A549 (cell line): ENCODE measurements around the gene WDR45B. TPM values are rescaled to one million over a fixed set of nuclear protein-coding genes. Genes with fewer than 3 reads are reported as not detected.

Source experiments
- ATAC-seq, 2 experiments: fragments of 200-7000 bp in 1 of 2; fragments of >200 bp in 1 of 2; cut with Nextera tagmentation in 1 of 2; cut with Tn5 transposase in 1 of 2; 3 replicates each; pipeline versions ENCODE4 v1.8.0 to v1.9.1; 2018 to 2020; ENCODE audit warnings: mild to moderate bottlenecking in 1 of 2, moderate library complexity in 1 of 2
- CTCF ChIA-PET: fragments of 300-600 bp; sonication (Branson Sonifier 250); formaldehyde crosslinking; extraction: SDS; loops from one replicate; lab custom pipeline; 2021; ENCODE audit warnings: antibody characterized with exemption, inconsistent platforms; lab: Yijun Ruan, JAX
- POLR2A ChIA-PET: fragments of 350-600 bp; formaldehyde crosslinking; extraction: SDS; loops from one replicate; lab custom pipeline; 2021; ENCODE audit warnings: antibody characterized with exemption, inconsistent platforms; lab: Yijun Ruan, JAX
- DNase-seq, 2 experiments: peaks; one replicate each; pipeline versions ENCODE4 v3.0.0 to v3.0.0-alpha.2; 2011 to 2016; ENCODE audit warnings: low read depth in 1 of 2, low spot score in 1 of 2
- FAIRE-seq: peaks from 2 replicates; lab custom pipeline; 2011; peaks lifted over from hg19 to GRCh38; lab: Jason Lieb, UNC
- H3K27ac ChIP-seq, 2 experiments: fragments of >200 bp; sonication (Bioruptor Twin); formaldehyde crosslinking; 3 replicates each; pipeline ENCODE4 v1.5.1; 2016 to 2017
- H3K4me1 ChIP-seq: fragments of >200 bp; sonication (Bioruptor Twin); formaldehyde crosslinking; 3 replicates; pipeline ENCODE4 v1.6.1; 2016
- H3K4me2 ChIP-seq: fragments of >200 bp; sonication (Bioruptor Twin); formaldehyde crosslinking; 3 replicates; pipeline ENCODE4 v1.6.1; 2016
- H3K4me3 ChIP-seq: fragments of >200 bp; sonication (Bioruptor Twin); formaldehyde crosslinking; 3 replicates; pipeline ENCODE4 v1.5.1; 2016
- H3K9me3 ChIP-seq: fragments of >200 bp; sonication (Bioruptor Twin); formaldehyde crosslinking; 3 replicates; pipeline ENCODE4 v1.6.1; 2016
- CBX2 ChIP-seq: fragments of 200-600 bp; sonication (generic); IDR thresholded peaks from 2 replicates; pipeline ENCODE4 v1.6.1; 2016; ENCODE audit warnings: low read depth, mild to moderate bottlenecking, borderline replicate concordance
- CHD4 ChIP-seq: fragments of 200-600 bp; sonication (generic); IDR thresholded peaks from 2 replicates; pipeline ENCODE4 v1.6.1; 2016; ENCODE audit warnings: antibody characterized with exemption, mild to moderate bottlenecking, borderline replicate concordance
- ESRRA ChIP-seq: fragments of 150-350 bp; IDR thresholded peaks from 2 replicates; pipeline ENCODE4 v1.6.1; 2014; ENCODE audit warnings: mild to moderate bottlenecking, low read length, borderline replicate concordance
- FOSL2 ChIP-seq, 2 experiments: fragments of 450-650 bp in 1 of 2; fragments of >200 bp in 1 of 2; sonication (Bioruptor Twin) in 1 of 2; formaldehyde crosslinking; IDR thresholded peaks; 2 replicates each; pipeline versions ENCODE4 v1.5.0 to v1.6.1; 2016 to 2020; ENCODE audit warnings: mild to moderate bottlenecking in 1 of 2, moderate library complexity in 1 of 2
- GATA3 ChIP-seq: IDR thresholded peaks from 2 replicates; pipeline ENCODE4 v1.6.1; 2012; ENCODE audit warnings: borderline replicate concordance
- HEYL ChIP-seq: fragments of 250-450 bp; sonication (Bioruptor Pico); IDR thresholded peaks from 2 replicates; pipeline ENCODE4 v1.8.0; 2021; ENCODE audit warnings: mild to moderate bottlenecking, moderate library complexity
- HOXA7 ChIP-seq: fragments of 250-450 bp; sonication (Bioruptor Pico); IDR thresholded peaks from 2 replicates; pipeline ENCODE4 v1.5.0; 2020; ENCODE audit warnings: mild to moderate bottlenecking, moderate library complexity
- JUN ChIP-seq, 2 experiments: fragments of >200 bp; sonication (Bioruptor Twin); formaldehyde crosslinking; IDR thresholded peaks; 2 replicates in 1 of 2; 3 replicates in 1 of 2; pipeline ENCODE4 v1.6.1; 2016 to 2017
- KDM1A ChIP-seq: fragments of 200-600 bp; sonication (generic); IDR thresholded peaks from 2 replicates; pipeline ENCODE4 v1.6.1; 2016; ENCODE audit warnings: low read depth, mild to moderate bottlenecking
- MAFK ChIP-seq: fragments of 450-650 bp; IDR thresholded peaks from 2 replicates; pipeline ENCODE4 v1.6.1; 2014; ENCODE audit not compliant: partially characterized antibody
- MAX ChIP-seq: IDR thresholded peaks from 2 replicates; pipeline ENCODE4 v1.6.1; 2012
- MAZ ChIP-seq: fragments of 150-350 bp; IDR thresholded peaks from 2 replicates; pipeline ENCODE4 v1.6.1; 2014; ENCODE audit warnings: antibody characterized with exemption, low read depth, low read length, borderline replicate concordance
- NR3C1 ChIP-seq: fragments of >200 bp; sonication (Bioruptor Twin); formaldehyde crosslinking; IDR thresholded peaks from 3 replicates; pipeline ENCODE4 v1.6.1; 2017
- RNF2 ChIP-seq: fragments of 200-600 bp; sonication (generic); IDR thresholded peaks from 2 replicates; pipeline ENCODE4 v1.6.1; 2016; ENCODE audit warnings: low read depth, mild to moderate bottlenecking, antibody characterized with exemption, moderate library complexity, borderline replicate concordance
- SREBF2 ChIP-seq: fragments of 450-650 bp; IDR thresholded peaks from 2 replicates; pipeline ENCODE4 v1.6.1; 2014; ENCODE audit warnings: mild to moderate bottlenecking, moderate library complexity
- ZC3H11A ChIP-seq: fragments of 450-650 bp; IDR thresholded peaks from 2 replicates; pipeline ENCODE4 v1.6.1; 2014; ENCODE audit warnings: antibody characterized with exemption, mild to moderate bottlenecking
- ZNF302 ChIP-seq: fragments of 250-450 bp; sonication (Bioruptor Pico); IDR thresholded peaks from 2 replicates; pipeline ENCODE4 v1.9.0; 2021; ENCODE audit warnings: inconsistent platforms, mild to moderate bottlenecking, moderate library complexity
- WGBS: methylation state at CpG from one replicate; pipeline ENCODE4 v1.1.6; 2017; ENCODE audit errors: missing lambda C conversion rate; 5-methylcytosine and 5-hydroxymethylcytosine counted together
- polyA plus RNA-seq, 4 experiments: library from polyadenylated mRNA; depleted of rRNA in 3 of 4; stranded (reverse); fragments of >200 nt; fragmentation: RNase III in 1 of 4; extraction: RNeasy Plus Mini Kit Qiagen cat#74134 plus additional on column Dnase treatment in 1 of 4; gene quantifications; 2 replicates in 3 of 4; 3 replicates in 1 of 4; pipeline ENCODE4 v1.2.3, GENCODE V29; 2011 to 2017
- TF ChIP-seq, protein P1 (sequence below): IDR thresholded peaks from 2 replicates; pipeline ENCODE4 v1.6.1; 2012
- TF ChIP-seq, protein P2 (sequence below): fragments of >200 bp; sonication (Bioruptor Twin); formaldehyde crosslinking; IDR thresholded peaks from 2 replicates; pipeline ENCODE4 v1.6.1; 2016

Gene WDR45B
- polyA plus RNA-seq, 2 of the 4 experiments (the other 2 are of a cell fraction) = 88.2 to 124 TPM

DNA sequence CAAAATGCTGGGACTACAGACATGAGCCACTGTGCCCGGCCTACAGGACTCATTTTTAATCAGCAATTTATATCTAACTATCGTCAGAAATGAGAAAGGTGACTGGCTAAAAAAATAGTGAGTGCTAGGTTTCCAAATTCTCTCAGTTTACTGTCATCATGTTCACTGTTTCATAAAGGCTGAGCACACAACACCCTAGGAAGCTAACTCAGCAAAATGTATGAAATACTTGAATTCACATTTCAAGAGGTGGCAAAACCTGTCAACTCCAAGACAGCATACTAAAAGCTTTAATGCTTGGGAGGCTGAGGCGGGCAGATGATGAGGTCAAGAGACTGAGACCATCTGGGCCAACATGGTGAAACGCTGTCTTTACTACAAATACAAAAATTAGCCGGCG is 16.7 kb downstream of the WDR45B start:
- FAIRE-seq = no peak
- ATAC-seq = no peak
- H3K27ac ChIP-seq = no peak overlapping the region
- peak; percentile 76 for TF ChIP-seq MAFK
- no peak for TF ChIP-seq GATA3
- no peak for TF ChIP-seq CBX2
- no peak for TF ChIP-seq MAZ
- TF ChIP-seq HOXA7 (CRISPR knock-in tag) = no peak
- TF ChIP-seq, all 56 proteins: peak for 1
- no peaks in the 10 kb centered on the region for H3K9me3 ChIP-seq
- DNase-seq = no peak
- POLR2A ChIA-PET = no interaction called here
- H3K4me3 ChIP-seq = no peak overlapping the region
- H3K4me2 ChIP-seq = no peak overlapping the region
- WGBS = 81% methylated on average over 6 of the region's 6 CpGs
- H3K4me1 ChIP-seq = no peaks in the 10 kb centered on the region
- CTCF ChIA-PET = interaction anchor here (0.9 to 1.5 kb wide), 2 partner anchors 10 kb away, joined by 3 to 5 read pairs; no protein-coding TSS in a partner anchor

DNA sequence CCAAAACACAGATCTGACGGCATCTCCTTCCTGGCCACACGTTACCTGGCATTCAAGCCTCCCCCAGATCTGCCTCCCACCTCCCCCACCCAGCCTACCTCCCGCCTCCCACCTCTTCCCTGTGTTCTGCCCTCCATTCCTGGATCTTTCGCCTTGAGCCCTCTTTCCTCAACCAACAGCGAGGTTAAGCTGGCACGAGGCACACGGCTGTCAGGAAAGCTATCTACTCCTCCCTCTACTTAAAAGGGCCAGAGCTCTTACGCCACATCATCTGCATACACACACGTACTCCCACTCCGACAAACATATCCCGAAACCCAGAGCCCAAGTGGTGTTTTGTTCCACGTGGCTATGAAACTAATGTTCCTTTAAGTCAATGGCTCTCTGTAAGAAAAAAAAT is 18.0 kb downstream of the WDR45B start:
- no peak overlapping the region for H3K4me2 ChIP-seq
- FAIRE-seq (no peak), DNase-seq (no peak), ATAC-seq (no peak)
- no peak overlapping the region for H3K27ac ChIP-seq
- no peak for TF ChIP-seq RNF2
- TF ChIP-seq, protein P1, sequence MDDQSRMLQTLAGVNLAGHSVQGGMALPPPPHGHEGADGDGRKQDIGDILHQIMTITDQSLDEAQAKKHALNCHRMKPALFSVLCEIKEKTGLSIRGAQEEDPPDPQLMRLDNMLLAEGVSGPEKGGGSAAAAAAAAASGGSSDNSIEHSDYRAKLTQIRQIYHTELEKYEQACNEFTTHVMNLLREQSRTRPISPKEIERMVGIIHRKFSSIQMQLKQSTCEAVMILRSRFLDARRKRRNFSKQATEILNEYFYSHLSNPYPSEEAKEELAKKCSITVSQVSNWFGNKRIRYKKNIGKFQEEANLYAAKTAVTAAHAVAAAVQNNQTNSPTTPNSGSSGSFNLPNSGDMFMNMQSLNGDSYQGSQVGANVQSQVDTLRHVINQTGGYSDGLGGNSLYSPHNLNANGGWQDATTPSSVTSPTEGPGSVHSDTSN = no peak
- TF ChIP-seq KDM1A = no peak
- TF ChIP-seq CHD4 = no peak
- no peak for TF ChIP-seq FOSL2 (IDR thresholded peaks at IDR 0.05)
- TF ChIP-seq FOSL2 (CRISPR knock-in tag; IDR thresholded peaks at IDR 0.05) = no peak
- CTCF ChIA-PET = no interaction called here
- POLR2A ChIA-PET = no interaction called here
- WGBS = 93% methylated on average over 11 of the region's 12 CpGs
- no peaks in the 10 kb centered on the region for H3K9me3 ChIP-seq
- H3K4me1 ChIP-seq = no peaks in the 10 kb centered on the region
- no peak overlapping the region for H3K4me3 ChIP-seq

- WGBS = 90% methylated on average over 8 of the region's 8 CpGs
- H3K4me3 ChIP-seq = no peak overlapping the region
- CTCF ChIA-PET = interaction anchor here (1.2 kb wide), 1 partner anchor 12 kb away, joined by 3 read pairs; no protein-coding TSS in a partner anchor
- no peaks in the 10 kb centered on the region for H3K4me1 ChIP-seq
- H3K9me3 ChIP-seq = no peaks in the 10 kb centered on the region
- no peak for FAIRE-seq
- H3K4me2 ChIP-seq = no peak overlapping the region
- no peak for ATAC-seq
- TF ChIP-seq ZC3H11A (no peak), SREBF2 (no peak), MAX (no peak), JUN (IDR thresholded peaks at IDR 0.05) (no peak), ESRRA (no peak), HOXA7 (CRISPR knock-in tag) (no peak), NR3C1 (no peak), HEYL (CRISPR knock-in tag) (no peak), ZNF302 (CRISPR knock-in tag) (no peak), KDM1A (no peak)
- TF ChIP-seq, protein P2, sequence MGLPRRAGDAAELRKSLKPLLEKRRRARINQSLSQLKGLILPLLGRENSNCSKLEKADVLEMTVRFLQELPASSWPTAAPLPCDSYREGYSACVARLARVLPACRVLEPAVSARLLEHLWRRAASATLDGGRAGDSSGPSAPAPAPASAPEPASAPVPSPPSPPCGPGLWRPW = no peak
- TF ChIP-seq, protein P1 = no peak
- TF ChIP-seq, all 56 proteins: peak for 0
- no peak overlapping the region for H3K27ac ChIP-seq
- DNase-seq = no peak
- POLR2A ChIA-PET = no interaction called here
Observed at GRCh38 chr17:82629748-82630147, 18.5 kb downstream of the WDR45B start.
